ENCODE data around the gene IGFN1. TPM values are rescaled to one million over a fixed set of nuclear protein-coding genes. Genes with fewer than 3 reads are reported as not detected.

Gene IGFN1
- total and polyA plus RNA-seq, 10 of the 15 experiments (the other 5 are each of a cell fraction or from before 2014, with no cell fraction given): not detected

- Histone ChIP-seq H3K4me3 (no peak overlapping the region), H3K27ac (ENCODE audit: control insufficient read depth, insufficient read depth) (no peak overlapping the region), H3K27me3 (replicated peaks in 1 of 2; ENCODE audit: control insufficient read depth in 2 of 2, insufficient read depth in 2 of 2, low read length in 1 of 2) (no peaks in the 10 kb centered on the region; a peak in 2 of 4 replicates), H4K20me1 (ENCODE audit: control insufficient read depth, insufficient read depth) (no peaks in the 10 kb centered on the region), H2AFZ (ENCODE audit: control insufficient read depth, low read depth, low read length) (no peak overlapping the region), H3K9ac (ENCODE audit: control insufficient read depth, insufficient read depth, low read length) (no peak overlapping the region), H3K4me1 (ENCODE audit: control insufficient read depth, insufficient read depth, low read length) (no peaks in the 10 kb centered on the region), H3K9me3 (replicated peaks; ENCODE audit: control insufficient read depth, insufficient read depth, low read length) (no peaks in the 10 kb centered on the region), H3K36me3 (ENCODE audit: control insufficient read depth in 2 of 2, insufficient read depth in 2 of 2, low read length in 1 of 2) (no peaks in the 10 kb centered on the region), H3K79me2 (ENCODE audit: control insufficient read depth, insufficient read depth, low read length) (no peaks in the 10 kb centered on the region), H3K4me2 (ENCODE audit: control insufficient read depth, insufficient read depth) (no peak overlapping the region)
- POLR2A ChIA-PET: no interaction called here
- no peak for FAIRE-seq
- CTCF ChIA-PET: no interaction called here
- RAD21 ChIA-PET (ENCODE audit: unreplicated experiment): no interaction called here
- intact Hi-C loops (cut with micrococcal nuclease; ENCODE audit: unreplicated experiment): no loop called here
- no peak for DNase-seq (ENCODE audit: low read depth, low spot score)
- in situ Hi-C loops (cut with MboI): no loop called here
- ATAC-seq: no peak
- 40% methylated on average over 14 of the region's 14 CpGs for WGBS (ENCODE audit: insufficient coverage, insufficient replicate concordance, low lambda C conversion rate, missing lambda C conversion rate)
- SMC1A ChIA-PET (ENCODE audit: uncharacterized antibody, unreplicated experiment): no interaction called here
- TF ChIP-seq JUND (IDR thresholded peaks at IDR 0.05; ENCODE audit: low read depth, low read length) (no peak), CTCF (IDR thresholded peaks at IDR 0.05 in 2 of 3, conservative IDR thresholded peaks at IDR 0.05 in 1 of 3; ENCODE audit: control insufficient read depth in 2 of 3, extremely low read depth in 1 of 3, insufficient read depth in 1 of 3, low read depth in 3 of 3, low read length in 3 of 3) (0 out of 6 replicates have a peak, but pooled peaks of 1 of the 3 experiments have one; percentile 1)
- no TSS peak for BruUV-seq (replicated peaks)
Observed at GRCh38 chr1:201267481-201268229, 77.0 kb downstream of the IGFN1 start.

- H2AFZ ChIP-seq (ENCODE audit: control insufficient read depth, low read depth, low read length): no peak overlapping the region
- no peaks in the 10 kb centered on the region; a peak in 2 of 4 replicates for H3K27me3 ChIP-seq (replicated peaks in 1 of 2; ENCODE audit: control insufficient read depth in 2 of 2, insufficient read depth in 2 of 2, low read length in 1 of 2)
- in situ Hi-C loops (cut with MboI) (no loop called here), intact Hi-C loops (cut with micrococcal nuclease; ENCODE audit: unreplicated experiment) (no loop called here)
- no peaks in the 10 kb centered on the region for H3K4me1 ChIP-seq (ENCODE audit: control insufficient read depth, insufficient read depth, low read length)
- WGBS (ENCODE audit: insufficient coverage, insufficient replicate concordance, low lambda C conversion rate, missing lambda C conversion rate): 12% methylated on average over 12 of the region's 12 CpGs
- H3K4me3 ChIP-seq: no peak overlapping the region
- H3K9me3 ChIP-seq (replicated peaks; ENCODE audit: control insufficient read depth, insufficient read depth, low read length): no peaks in the 10 kb centered on the region
- no peak for FAIRE-seq
- DNase-seq (ENCODE audit: low read depth, low spot score): no peak
- no peaks in the 10 kb centered on the region for H3K36me3 ChIP-seq (ENCODE audit: control insufficient read depth in 2 of 2, insufficient read depth in 2 of 2, low read length in 1 of 2)
- POLR2A ChIA-PET: no interaction called here
- SMC1A ChIA-PET (ENCODE audit: uncharacterized antibody, unreplicated experiment): no interaction called here
- H3K9ac ChIP-seq (ENCODE audit: control insufficient read depth, insufficient read depth, low read length): no peak overlapping the region
- RAD21 ChIA-PET (ENCODE audit: unreplicated experiment): no interaction called here
- H3K4me2 ChIP-seq (ENCODE audit: control insufficient read depth, insufficient read depth): no peak overlapping the region
- H3K27ac ChIP-seq (ENCODE audit: control insufficient read depth, insufficient read depth): no peak overlapping the region
- no peak for ATAC-seq
- no TSS peak for BruUV-seq (replicated peaks)
- CTCF ChIA-PET: no interaction called here
- H4K20me1 ChIP-seq (ENCODE audit: control insufficient read depth, insufficient read depth): no peaks in the 10 kb centered on the region
- H3K79me2 ChIP-seq (ENCODE audit: control insufficient read depth, insufficient read depth, low read length): no peaks in the 10 kb centered on the region
- TF ChIP-seq SPI1 (IDR thresholded peaks at IDR 0.05; ENCODE audit: borderline replicate concordance, insufficient read depth, low read depth, low read length): no peak
- TF ChIP-seq ATF2 (IDR thresholded peaks at IDR 0.05; ENCODE audit: low read length): no peak
- no peak for TF ChIP-seq BACH1 (IDR thresholded peaks at IDR 0.05; ENCODE audit: borderline replicate concordance)
- no peak for TF ChIP-seq RBBP5 (conservative IDR thresholded peaks at IDR 0.05)
- TF ChIP-seq MEF2B (IDR thresholded peaks at IDR 0.05; ENCODE audit: partially characterized antibody, poor library complexity, severe bottlenecking): no peak
- no peak for TF ChIP-seq EP300 (IDR thresholded peaks at IDR 0.05; ENCODE audit: borderline replicate concordance in 1 of 2, control insufficient read depth in 1 of 2, low read depth in 2 of 2, low read length in 2 of 2)
- TF ChIP-seq HCFC1 (IDR thresholded peaks at IDR 0.05; ENCODE audit: low read length): no peak
- TF ChIP-seq HDAC2 (IDR thresholded peaks at IDR 0.05): no peak
- TF ChIP-seq ZZZ3 (IDR thresholded peaks at IDR 0.05; ENCODE audit: control insufficient read depth, insufficient read length, low read depth): no peak
Observed at GRCh38 chr1:201268604-201269151, 78.1 kb downstream of the IGFN1 start.

All from GM12878 (cell line).